ENCODE data around the gene PTMA. TPM values are rescaled to one million over a fixed set of nuclear protein-coding genes. Genes with fewer than 3 reads are reported as not detected.
A peak's percentile ranks its signal among the peaks of the same experiment; 100 is the strongest.

PTMA gene
- total and polyA plus RNA-seq, 9 of the 15 experiments (the other 6 are each of a cell fraction or from before 2014, with no cell fraction given) = 429 to 2,322 (median 1,578) TPM

GRCh38 chr2:231662028-231662810 lies 46.1 kb upstream of the PTMA start (continued):
- TF ChIP-seq, protein P1, sequence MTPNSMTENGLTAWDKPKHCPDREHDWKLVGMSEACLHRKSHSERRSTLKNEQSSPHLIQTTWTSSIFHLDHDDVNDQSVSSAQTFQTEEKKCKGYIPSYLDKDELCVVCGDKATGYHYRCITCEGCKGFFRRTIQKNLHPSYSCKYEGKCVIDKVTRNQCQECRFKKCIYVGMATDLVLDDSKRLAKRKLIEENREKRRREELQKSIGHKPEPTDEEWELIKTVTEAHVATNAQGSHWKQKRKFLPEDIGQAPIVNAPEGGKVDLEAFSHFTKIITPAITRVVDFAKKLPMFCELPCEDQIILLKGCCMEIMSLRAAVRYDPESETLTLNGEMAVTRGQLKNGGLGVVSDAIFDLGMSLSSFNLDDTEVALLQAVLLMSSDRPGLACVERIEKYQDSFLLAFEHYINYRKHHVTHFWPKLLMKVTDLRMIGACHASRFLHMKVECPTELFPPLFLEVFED (CRISPR knock-in tag; conservative IDR thresholded peaks at IDR 0.05) = no peak
- TF ChIP-seq EWSR1 (IDR thresholded peaks at IDR 0.05; ENCODE audit: borderline replicate concordance, low read depth, partially characterized antibody) (no peak), BACH1 (tag; IDR thresholded peaks at IDR 0.05) (no peak), CBX1 (IDR thresholded peaks at IDR 0.05; ENCODE audit: low read depth) (no peak), L3MBTL2 (IDR thresholded peaks at IDR 0.05) (peak; percentile 89), ZNF717 (CRISPR knock-in tag; IDR thresholded peaks at IDR 0.05) (no peak), PCBP1 (IDR thresholded peaks at IDR 0.05; ENCODE audit: low read depth, low read length, poor library complexity, severe bottlenecking) (peak; percentile 39), HNRNPH1 (optimal IDR thresholded peaks at IDR 0.05; ENCODE audit: low read depth, low read length) (no peak), THRA (IDR thresholded peaks at IDR 0.05) (no peak), POU5F1 (IDR thresholded peaks at IDR 0.05; ENCODE audit: borderline replicate concordance, low read depth, low read length, partially characterized antibody) (no peak), ZNF263 (CRISPR knock-in tag; IDR thresholded peaks at IDR 0.05; ENCODE audit: borderline replicate concordance) (no peak), LCOR (CRISPR knock-in tag; IDR thresholded peaks at IDR 0.05) (no peak), CTBP1 (IDR thresholded peaks at IDR 0.05; ENCODE audit: borderline replicate concordance) (peak; percentile 82; the same call in 1 of the 2 replicates), TFAP4 (CRISPR knock-in tag; IDR thresholded peaks at IDR 0.05; ENCODE audit: borderline replicate concordance) (peak; percentile 64; the same call in 1 of the 2 replicates), TOE1 (IDR thresholded peaks at IDR 0.05; ENCODE audit: borderline replicate concordance) (peak; percentile 42; the same call in 1 of the 2 replicates), TOE1 (CRISPR knock-in tag; IDR thresholded peaks at IDR 0.05; ENCODE audit: borderline replicate concordance, low read depth) (no peak), SP1 (CRISPR knock-in tag; IDR thresholded peaks at IDR 0.05) (peak; percentile 82), CREB1 (IDR thresholded peaks at IDR 0.05) (no peak), CREB1 (CRISPR knock-in tag; IDR thresholded peaks at IDR 0.05) (peak; percentile 71)
- TF ChIP-seq, protein P2, sequence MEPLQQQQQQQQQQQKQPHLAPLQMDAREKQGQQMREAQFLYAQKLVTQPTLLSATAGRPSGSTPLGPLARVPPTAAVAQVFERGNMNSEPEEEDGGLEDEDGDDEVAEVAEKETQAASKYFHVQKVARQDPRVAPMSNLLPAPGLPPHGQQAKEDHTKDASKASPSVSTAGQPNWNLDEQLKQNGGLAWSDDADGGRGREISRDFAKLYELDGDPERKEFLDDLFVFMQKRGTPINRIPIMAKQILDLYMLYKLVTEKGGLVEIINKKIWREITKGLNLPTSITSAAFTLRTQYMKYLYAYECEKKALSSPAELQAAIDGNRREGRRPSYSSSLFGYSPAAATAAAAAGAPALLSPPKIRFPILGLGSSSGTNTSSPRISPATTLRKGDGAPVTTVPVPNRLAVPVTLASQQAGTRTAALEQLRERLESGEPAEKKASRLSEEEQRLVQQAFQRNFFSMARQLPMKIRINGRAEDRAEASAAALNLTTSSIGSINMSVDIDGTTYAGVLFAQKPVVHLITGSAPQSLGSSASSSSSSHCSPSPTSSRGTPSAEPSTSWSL (CRISPR knock-in tag; IDR thresholded peaks at IDR 0.05; ENCODE audit: borderline replicate concordance) = no peak
- TF ChIP-seq, protein P3, sequence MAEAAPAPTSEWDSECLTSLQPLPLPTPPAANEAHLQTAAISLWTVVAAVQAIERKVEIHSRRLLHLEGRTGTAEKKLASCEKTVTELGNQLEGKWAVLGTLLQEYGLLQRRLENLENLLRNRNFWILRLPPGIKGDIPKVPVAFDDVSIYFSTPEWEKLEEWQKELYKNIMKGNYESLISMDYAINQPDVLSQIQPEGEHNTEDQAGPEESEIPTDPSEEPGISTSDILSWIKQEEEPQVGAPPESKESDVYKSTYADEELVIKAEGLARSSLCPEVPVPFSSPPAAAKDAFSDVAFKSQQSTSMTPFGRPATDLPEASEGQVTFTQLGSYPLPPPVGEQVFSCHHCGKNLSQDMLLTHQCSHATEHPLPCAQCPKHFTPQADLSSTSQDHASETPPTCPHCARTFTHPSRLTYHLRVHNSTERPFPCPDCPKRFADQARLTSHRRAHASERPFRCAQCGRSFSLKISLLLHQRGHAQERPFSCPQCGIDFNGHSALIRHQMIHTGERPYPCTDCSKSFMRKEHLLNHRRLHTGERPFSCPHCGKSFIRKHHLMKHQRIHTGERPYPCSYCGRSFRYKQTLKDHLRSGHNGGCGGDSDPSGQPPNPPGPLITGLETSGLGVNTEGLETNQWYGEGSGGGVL (CRISPR knock-in tag; IDR thresholded peaks at IDR 0.05) = no peak

All from K562 (cell line).